ENCODE measurements around the gene SDF2L1.

- no peak; the same call in 1 of the 2 replicates for TF ChIP-seq POLR2AphosphoS5 (IDR thresholded peaks at IDR 0.05; ENCODE audit: borderline replicate concordance, low read depth, low read length)
- no peak for TF ChIP-seq EZH2 (IDR thresholded peaks at IDR 0.05)
Observed at GRCh38 chr22:21641789-21642583, at the start of gene SDF2L1.
